GM12865 (cell line): Measurements from ENCODE around the gene ACOXL.
A peak's percentile ranks its signal among the peaks of the same experiment; 100 is the strongest.

Experiments
- DNase-seq: peaks from one replicate; pipeline ENCODE4 v3.0.0; 2010; ENCODE audit warnings: low read depth
- H3K4me3 ChIP-seq: 2 replicates; pipeline ENCODE4 v1.5.1; 2011; ENCODE audit warnings: mild to moderate bottlenecking, low read depth, low read length, control low read depth
- TF ChIP-seq, protein P1 (sequence below): IDR thresholded peaks from 2 replicates; pipeline ENCODE4 v1.5.1; 2011; ENCODE audit warnings: low read length, control low read depth, low read depth, inconsistent platforms; ENCODE audit not compliant: insufficient read depth; ENCODE audit errors: missing control alignments

Gene ACOXL

DNA sequence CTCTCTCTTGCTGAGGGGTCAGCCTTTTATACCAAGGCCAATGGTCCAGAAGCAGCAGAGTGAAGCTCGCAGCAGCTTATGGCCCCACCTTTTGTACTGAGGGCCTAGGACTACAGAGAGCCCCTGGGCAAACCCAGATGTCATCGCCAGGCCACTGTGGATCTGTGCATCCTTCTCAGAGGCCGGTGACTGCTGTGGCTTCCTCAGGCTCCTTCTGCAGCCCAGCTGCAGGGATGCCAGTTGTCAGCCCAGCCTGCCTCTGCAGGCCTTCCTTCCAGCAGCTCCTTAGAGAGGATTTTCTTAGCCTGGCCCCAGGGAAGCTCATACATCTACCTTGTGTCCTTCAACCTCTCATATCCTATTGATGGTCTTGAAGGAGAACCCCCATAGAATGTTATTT lies 6.5 kb upstream of the ACOXL start:
- no peak for DNase-seq
- TF ChIP-seq, protein P1, sequence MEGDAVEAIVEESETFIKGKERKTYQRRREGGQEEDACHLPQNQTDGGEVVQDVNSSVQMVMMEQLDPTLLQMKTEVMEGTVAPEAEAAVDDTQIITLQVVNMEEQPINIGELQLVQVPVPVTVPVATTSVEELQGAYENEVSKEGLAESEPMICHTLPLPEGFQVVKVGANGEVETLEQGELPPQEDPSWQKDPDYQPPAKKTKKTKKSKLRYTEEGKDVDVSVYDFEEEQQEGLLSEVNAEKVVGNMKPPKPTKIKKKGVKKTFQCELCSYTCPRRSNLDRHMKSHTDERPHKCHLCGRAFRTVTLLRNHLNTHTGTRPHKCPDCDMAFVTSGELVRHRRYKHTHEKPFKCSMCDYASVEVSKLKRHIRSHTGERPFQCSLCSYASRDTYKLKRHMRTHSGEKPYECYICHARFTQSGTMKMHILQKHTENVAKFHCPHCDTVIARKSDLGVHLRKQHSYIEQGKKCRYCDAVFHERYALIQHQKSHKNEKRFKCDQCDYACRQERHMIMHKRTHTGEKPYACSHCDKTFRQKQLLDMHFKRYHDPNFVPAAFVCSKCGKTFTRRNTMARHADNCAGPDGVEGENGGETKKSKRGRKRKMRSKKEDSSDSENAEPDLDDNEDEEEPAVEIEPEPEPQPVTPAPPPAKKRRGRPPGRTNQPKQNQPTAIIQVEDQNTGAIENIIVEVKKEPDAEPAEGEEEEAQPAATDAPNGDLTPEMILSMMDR, result no peak
- H3K4me3 ChIP-seq, result no peak overlapping the region

DNA sequence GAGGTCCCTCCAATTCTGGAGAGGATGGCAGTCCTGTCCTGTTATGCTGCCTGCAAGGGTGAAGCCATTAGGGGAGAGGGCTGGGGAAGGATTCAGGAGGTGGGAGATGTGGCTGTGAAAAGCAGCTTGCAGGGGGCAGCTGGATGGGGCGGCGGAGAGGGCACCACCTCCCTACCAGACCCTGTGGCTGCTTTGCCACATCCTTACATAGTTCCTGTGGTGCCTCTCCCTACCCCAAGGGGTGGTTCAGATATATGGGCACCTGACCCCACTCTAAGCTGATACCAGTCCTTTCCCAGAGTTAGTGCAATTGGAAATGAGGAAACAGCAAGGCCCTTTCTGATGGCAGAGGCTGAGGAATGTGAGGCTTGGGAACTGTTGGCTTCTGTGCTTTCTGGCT lies 6.1 kb upstream of the ACOXL start:
- no peak overlapping the region for H3K4me3 ChIP-seq
- DNase-seq, result no peak
- TF ChIP-seq, protein P1, result no peak

DNA sequence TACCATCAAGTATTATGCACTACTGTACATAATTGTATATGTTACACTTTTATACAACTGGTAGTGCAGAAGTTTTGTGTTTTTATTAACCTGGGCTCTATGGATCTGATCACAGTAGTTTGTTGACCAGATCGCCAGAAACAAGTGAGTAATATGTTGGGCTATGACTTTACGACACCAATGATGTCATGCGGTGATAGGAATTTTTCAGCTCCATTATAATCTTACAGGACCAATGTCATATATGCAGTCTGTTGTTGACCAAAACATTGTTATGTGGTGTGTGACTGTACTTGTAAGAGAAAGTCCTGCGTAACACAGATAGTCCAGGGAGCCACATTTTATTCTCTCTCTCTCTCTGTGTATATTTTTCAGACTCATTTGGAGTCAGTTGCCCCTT lies 4.5 kb upstream of the ACOXL start:
- no peak overlapping the region for H3K4me3 ChIP-seq
- no peak for DNase-seq
- TF ChIP-seq, protein P1, result no peak

DNA sequence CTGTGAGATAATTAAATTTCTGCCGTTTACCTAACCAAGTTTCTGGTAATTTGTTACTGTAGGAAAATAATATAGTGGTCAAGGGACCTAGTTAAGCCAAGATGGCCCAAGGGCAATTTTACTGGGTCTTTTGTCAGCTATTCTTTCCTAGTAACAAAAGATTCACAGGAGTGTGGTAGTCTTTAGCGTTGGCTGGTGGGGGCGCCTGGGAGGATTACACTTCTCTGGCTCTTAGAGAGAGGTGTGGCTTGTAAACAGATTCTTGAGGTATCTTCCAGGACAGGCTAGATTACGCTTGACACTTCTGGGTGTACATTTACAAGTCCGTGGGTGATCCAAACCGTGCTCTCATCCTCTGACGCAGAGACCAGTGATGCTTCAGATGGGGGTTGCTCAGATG lies 3.3 kb upstream of the ACOXL start:
- TF ChIP-seq, protein P1, result no peak
- DNase-seq, result no peak
- H3K4me3 ChIP-seq, result no peak overlapping the region

DNA sequence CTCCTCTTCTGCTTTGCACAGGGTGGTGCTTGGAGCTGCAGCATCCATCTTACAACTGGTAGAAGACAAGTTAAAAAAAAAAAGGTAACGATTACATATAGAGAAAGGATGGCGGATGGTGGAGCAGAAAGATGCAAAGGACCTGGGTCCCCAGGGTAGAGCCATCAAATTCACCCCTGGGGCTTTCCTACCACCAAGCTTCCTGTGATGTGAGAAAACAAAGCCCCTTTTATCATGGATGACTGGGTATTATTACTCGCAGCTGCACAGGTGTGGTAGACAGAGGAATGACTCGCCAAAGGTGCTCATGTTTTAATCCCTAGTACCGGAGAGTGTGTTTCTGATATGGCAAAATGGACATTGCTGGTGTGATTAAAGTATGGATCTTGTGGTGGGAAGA lies 1.3 kb upstream of the ACOXL start:
- H3K4me3 ChIP-seq, result no peak overlapping the region
- TF ChIP-seq, protein P1, result no peak
- peak; percentile 57 for DNase-seq

DNA sequence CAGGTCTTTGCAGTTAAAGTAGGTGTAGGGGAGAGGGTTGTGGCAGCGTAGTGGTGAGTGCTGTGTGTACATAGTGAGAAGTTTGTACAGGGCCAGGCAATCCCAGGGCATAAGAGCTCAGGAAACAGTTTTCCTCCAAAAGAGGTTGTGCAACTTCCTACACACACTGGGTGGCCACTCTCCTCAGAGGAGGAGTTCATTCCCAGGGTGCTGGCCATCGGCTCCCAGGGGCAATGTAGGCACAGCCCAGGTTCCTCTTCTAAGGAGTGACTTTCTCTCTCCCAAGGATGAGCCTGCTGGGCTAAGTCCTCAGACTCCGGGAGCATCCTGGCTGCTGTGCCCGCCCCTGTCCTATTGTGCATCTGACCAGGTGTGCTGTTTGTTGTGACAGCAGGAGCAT lies 3.0 kb downstream of the ACOXL start:
- no peak for DNase-seq
- no peak overlapping the region for H3K4me3 ChIP-seq
- TF ChIP-seq, protein P1, result no peak

DNA sequence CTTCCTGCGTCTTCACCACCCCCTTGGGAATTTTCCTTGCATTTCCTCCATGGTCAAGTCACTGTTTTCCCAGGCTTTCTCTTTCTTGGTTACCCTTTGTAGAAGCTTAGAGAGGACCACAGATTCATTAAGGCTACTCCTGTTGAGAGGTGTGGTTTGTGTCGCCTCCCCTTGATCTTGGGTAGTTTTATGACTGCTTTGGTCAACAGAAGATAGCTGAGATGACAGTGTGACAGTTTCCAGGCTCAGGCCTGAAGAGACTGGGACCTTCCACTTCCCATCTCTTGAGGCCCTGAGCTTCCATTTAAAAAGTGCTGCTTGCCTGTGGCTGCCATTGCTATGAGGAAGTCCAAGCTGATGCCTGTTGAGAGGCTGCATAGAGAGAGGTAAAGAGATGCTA lies 5.4 kb downstream of the ACOXL start:
- no peak for DNase-seq
- no peak overlapping the region for H3K4me3 ChIP-seq
- TF ChIP-seq, protein P1, result no peak
